CD14-positive monocyte (primary cell): ENCODE measurements around the gene NOP53. TPM values are rescaled to one million over a fixed set of nuclear protein-coding genes. Genes with fewer than 3 reads are reported as not detected.

Experiments
- DNase-seq, 3 donors: peaks; one replicate each; pipeline ENCODE4 v3.0.0-alpha.2; 2011 to 2022
- H2AFZ ChIP-seq: 2 replicates; pipeline ENCODE4 v1.6.0; 2012; ENCODE audit warnings: mild to moderate bottlenecking, low read depth, low read length, inconsistent platforms; ENCODE audit not compliant: insufficient read depth, poor library complexity, severe bottlenecking
- H3K27ac ChIP-seq, 2 donors: 1 replicate in 1 of 2; 2 replicates in 1 of 2; pipeline ENCODE4 v1.5.1; 2012 to 2013; ENCODE audit warnings: low read length in 2 of 2, control low read depth in 1 of 2, inconsistent platforms in 1 of 2, low read depth in 1 of 2, mild to moderate bottlenecking in 1 of 2
- H3K27me3 ChIP-seq, 2 donors: one replicate each; pipeline versions ENCODE4 v1.6.0 to v1.6.1; 2011 to 2013; ENCODE audit warnings: low read length in 2 of 2; ENCODE audit not compliant: control insufficient read depth in 2 of 2, insufficient read depth in 2 of 2
- H3K36me3 ChIP-seq, 2 donors: replicated peaks in 1 of 2; 1 replicate in 1 of 2; 2 replicates in 1 of 2; pipeline versions ENCODE4 v1.5.1 to v1.6.1; 2012 to 2013; ENCODE audit warnings: low read length in 2 of 2, control low read depth in 1 of 2, inconsistent platforms in 1 of 2, mild to moderate bottlenecking in 1 of 2; ENCODE audit not compliant: insufficient read depth in 2 of 2, control insufficient read depth in 1 of 2
- H3K4me1 ChIP-seq, 2 donors: 1 replicate in 1 of 2; 2 replicates in 1 of 2; pipeline versions ENCODE4 v1.5.1 to v1.6.1; 2012 to 2013; ENCODE audit warnings: low read length in 2 of 2, control low read depth in 1 of 2, inconsistent platforms in 1 of 2, mild to moderate bottlenecking in 1 of 2, moderate library complexity in 1 of 2; ENCODE audit not compliant: insufficient read depth in 2 of 2, control insufficient read depth in 1 of 2
- H3K4me2 ChIP-seq: replicated peaks from 2 replicates; pipeline ENCODE3; 2012; ENCODE audit warnings: low read length, moderate library complexity, mild to moderate bottlenecking; ENCODE audit not compliant: poor library complexity, severe bottlenecking; ENCODE audit errors: extremely low read depth
- H3K4me3 ChIP-seq, 3 experiments: fragments of 200-600 bp in 1 of 3; sonication (generic) in 1 of 3; replicated peaks in 1 of 3; 1 replicate in 2 of 3; 2 replicates in 1 of 3; pipeline ENCODE4 v1.5.1; 2011 to 2013; ENCODE audit warnings: low read length in 3 of 3, mild to moderate bottlenecking in 3 of 3, control low read depth in 2 of 3, low read depth in 2 of 3, inconsistent platforms in 1 of 3, moderate library complexity in 1 of 3
- H3K79me2 ChIP-seq: 2 replicates; pipeline ENCODE4 v1.6.0; 2012; ENCODE audit warnings: mild to moderate bottlenecking, control low read depth, inconsistent platforms, low read length, moderate library complexity; ENCODE audit not compliant: insufficient read depth
- H3K9ac ChIP-seq: 2 replicates; pipeline ENCODE4 v1.6.0; 2017; ENCODE audit warnings: low read length, mild to moderate bottlenecking; ENCODE audit not compliant: insufficient read depth, poor library complexity, severe bottlenecking
- H3K9me3 ChIP-seq, 2 donors: replicated peaks in 1 of 2; 1 replicate in 1 of 2; 2 replicates in 1 of 2; pipeline versions ENCODE4 v1.5.1 to v1.6.1; 2012 to 2013; ENCODE audit warnings: low read length in 2 of 2, control low read depth in 1 of 2; ENCODE audit not compliant: control insufficient read depth in 1 of 2, insufficient read depth in 1 of 2
- H4K20me1 ChIP-seq: 2 replicates; pipeline ENCODE4 v1.6.0; 2012; ENCODE audit warnings: mild to moderate bottlenecking, low read length, control low read depth, moderate library complexity; ENCODE audit not compliant: insufficient read depth
- H3K27ac Mint-ChIP-seq, 7 donors: one replicate each; pipeline ENCODE4 v1.8.0; 2020; ENCODE audit warnings: mild to moderate bottlenecking in 7 of 7, mixed read lengths in 7 of 7, moderate library complexity in 6 of 7, inconsistent platforms in 2 of 7
- H3K27me3 Mint-ChIP-seq, 3 donors: one replicate each; pipeline ENCODE4 v1.8.0; 2021 to 2022; ENCODE audit warnings: low read depth in 3 of 3, mild to moderate bottlenecking in 3 of 3, mixed read lengths in 3 of 3, moderate library complexity in 3 of 3, inconsistent platforms in 1 of 3
- H3K36me3 Mint-ChIP-seq, 2 donors: one replicate each; pipeline ENCODE4 v1.8.0; 2020; ENCODE audit warnings: mixed read lengths in 2 of 2, inconsistent platforms in 1 of 2, mild to moderate bottlenecking in 1 of 2
- H3K4me1 Mint-ChIP-seq: one replicate; pipeline ENCODE4 v1.8.0; 2020; ENCODE audit warnings: mild to moderate bottlenecking, mixed read lengths
- H3K4me3 Mint-ChIP-seq, 2 donors: one replicate each; pipeline ENCODE4 v1.8.0; 2020; ENCODE audit warnings: mild to moderate bottlenecking in 2 of 2, mixed read lengths in 2 of 2, moderate library complexity in 1 of 2
- H3K9me3 Mint-ChIP-seq, 7 donors: one replicate each; pipeline ENCODE4 v1.8.0; 2020 to 2022; ENCODE audit warnings: mixed read lengths in 7 of 7, mild to moderate bottlenecking in 6 of 7, moderate library complexity in 6 of 7, inconsistent platforms in 2 of 7
- CTCF ChIP-seq: fragments of 200-600 bp; IDR thresholded peaks from one replicate; pipeline ENCODE4 v1.8.0; 2022; ENCODE audit warnings: antibody characterized with exemption, mild to moderate bottlenecking
- WGBS: methylation state at CpG from one replicate; pipeline ENCODE4 v1.1.5; 2013; ENCODE audit warnings: missing lambda C conversion rate; ENCODE audit not compliant: insufficient coverage; 5-methylcytosine and 5-hydroxymethylcytosine counted together
- intact Hi-C, 2 donors: fragments of 100-400 bp; cut with micrococcal nuclease; formaldehyde crosslinking; loops; one replicate each; pipeline versions ENCODE4 v1.15.0 to v1.15.1; 2023
- polyA plus RNA-seq, 3 donors: library from polyadenylated mRNA; depleted of rRNA in 1 of 3; unstranded in 2 of 3; stranded (reverse) in 1 of 3; fragments of 300-500 nt in 2 of 3; fragments of >200 nt in 1 of 3; fragmentation: Illumina TruSeq in 2 of 3; gene quantifications; 1 replicate in 2 of 3; 2 replicates in 1 of 3; pipeline ENCODE4 v1.2.3, GENCODE V29; 2012 to 2021

NOP53 gene
- polyA plus RNA-seq, 3 donors = 47.5 to 193 (median 70.4) TPM

DNA sequence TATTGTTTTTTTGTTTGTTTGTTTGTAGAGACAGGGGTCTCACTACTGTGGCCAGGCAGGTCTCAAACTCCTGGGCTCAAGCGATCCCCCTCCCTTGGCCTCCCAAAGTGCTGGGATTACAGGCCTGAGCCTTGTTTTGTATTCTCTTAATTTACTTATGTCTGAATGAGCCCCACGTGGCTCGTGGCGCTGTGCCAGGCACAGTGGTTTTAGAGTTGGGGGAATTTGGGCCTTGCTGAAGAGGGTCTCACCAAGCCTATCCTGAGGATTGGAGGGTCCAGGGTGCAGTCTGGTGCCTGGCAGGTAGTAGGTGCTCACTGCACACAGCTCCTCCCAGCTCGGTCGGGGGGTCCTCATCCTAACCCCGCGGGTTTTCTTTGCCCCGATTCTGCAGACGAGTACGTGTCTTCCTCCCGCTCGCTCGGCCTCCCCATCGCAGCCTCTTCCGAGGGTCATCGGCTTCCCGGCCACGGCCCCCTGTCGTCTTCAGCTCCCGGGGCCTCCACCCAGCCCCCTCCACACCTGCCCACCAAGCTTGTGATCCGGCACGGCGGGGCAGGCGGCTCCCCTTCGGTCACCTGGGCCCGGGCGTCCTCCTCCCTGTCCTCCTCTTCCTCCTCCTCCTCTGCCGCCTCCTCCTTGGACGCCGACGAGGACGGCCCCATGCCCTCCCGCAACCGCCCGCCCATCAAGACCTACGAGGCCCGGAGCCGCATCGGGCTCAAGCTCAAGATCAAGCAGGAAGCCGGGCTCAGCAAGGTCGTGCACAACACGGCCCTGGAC is 44.2 kb upstream of the NOP53 start:
- Mint-ChIP-seq H3K36me3 (peaks cover 31 to 58% of the 10 kb centered on the region in 2 donors), H3K9me3 (peaks cover 0 to 1% (median 0%) of the 10 kb centered on the region in 7 donors), H3K4me3 (no peak overlapping the region), H3K27ac (no peak overlapping the region), H3K4me1 (peaks cover 5% of the 10 kb centered on the region), H3K27me3 (peaks cover under 1 to 2% (median 2%) of the 10 kb centered on the region in 3 donors)
- no peaks in the 10 kb centered on the region for H3K27me3 ChIP-seq
- DNase-seq = no peak
- TF ChIP-seq CTCF = no peak
- peaks cover 22% of the 10 kb centered on the region for H4K20me1 ChIP-seq
- H3K4me2 ChIP-seq = no peak overlapping the region
- no peak overlapping the region for H3K4me3 ChIP-seq
- H3K27ac ChIP-seq = no peak overlapping the region
- no peaks in the 10 kb centered on the region for H3K9me3 ChIP-seq
- no peaks in the 10 kb centered on the region for H3K79me2 ChIP-seq
- 96% methylated on average over 27 of the region's 43 CpGs for WGBS
- intact Hi-C loops = loop anchor here in 1 of 2 donors (10.0 kb wide), 1 partner anchor 426 kb away; the partner anchor contains the start of gene INAFM1
- peaks cover 36 to 60% of the 10 kb centered on the region in 2 donors for H3K36me3 ChIP-seq
- no peak overlapping the region for H3K9ac ChIP-seq
- peaks cover 0 to 3% of the 10 kb centered on the region in 2 donors for H3K4me1 ChIP-seq
- H2AFZ ChIP-seq = no peak overlapping the region

DNA sequence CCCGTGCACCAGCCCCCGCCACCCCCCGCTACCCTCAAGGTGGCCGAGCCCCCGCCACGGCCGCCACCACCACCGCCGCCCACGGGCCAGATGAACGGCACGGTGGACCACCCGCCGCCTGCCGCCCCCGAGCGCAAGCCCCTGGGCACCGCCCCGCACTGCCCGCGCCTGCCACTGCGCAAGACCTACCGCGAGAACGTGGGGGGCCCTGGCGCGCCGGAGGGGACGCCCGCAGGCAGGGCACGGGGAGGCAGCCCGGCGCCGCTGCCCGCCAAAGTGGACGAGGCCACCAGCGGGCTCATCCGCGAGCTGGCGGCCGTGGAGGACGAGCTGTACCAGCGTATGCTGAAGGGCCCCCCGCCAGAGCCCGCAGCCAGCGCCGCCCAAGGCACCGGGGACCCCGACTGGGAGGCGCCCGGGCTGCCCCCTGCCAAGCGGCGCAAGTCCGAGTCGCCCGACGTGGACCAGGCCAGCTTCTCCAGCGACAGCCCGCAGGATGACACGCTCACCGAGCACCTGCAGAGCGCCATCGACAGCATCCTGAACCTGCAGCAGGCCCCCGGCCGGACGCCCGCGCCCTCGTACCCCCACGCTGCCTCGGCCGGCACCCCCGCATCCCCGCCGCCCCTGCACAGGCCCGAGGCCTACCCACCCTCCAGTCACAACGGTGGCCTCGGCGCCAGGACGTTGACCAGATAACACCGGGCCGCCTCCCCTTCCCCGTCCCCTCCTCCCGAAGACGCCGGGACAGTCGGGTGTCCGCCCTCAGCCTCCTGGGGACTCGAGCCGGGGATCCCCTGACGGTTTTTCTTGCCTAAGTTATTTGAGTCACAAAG is 43.4 kb upstream of the NOP53 start:
- Mint-ChIP-seq H3K27ac (no peak overlapping the region), H3K27me3 (peaks cover 2 to 4% (median 2%) of the 10 kb centered on the region in 3 donors), H3K4me1 (peaks cover 6% of the 10 kb centered on the region), H3K36me3 (peaks cover 31 to 52% of the 10 kb centered on the region in 2 donors), H3K9me3 (peaks cover 0 to 3% (median 0%) of the 10 kb centered on the region in 7 donors), H3K4me3 (no peak overlapping the region)
- Histone ChIP-seq H3K9ac (no peak overlapping the region), H4K20me1 (peaks cover 22% of the 10 kb centered on the region), H3K36me3 (peaks cover 30 to 55% of the 10 kb centered on the region in 2 donors), H3K79me2 (no peaks in the 10 kb centered on the region), H3K4me2 (no peak overlapping the region), H3K4me1 (peaks cover 0 to 3% of the 10 kb centered on the region in 2 donors), H3K27me3 (peaks cover 0 to under 1% of the 10 kb centered on the region in 2 donors), H3K9me3 (no peaks in the 10 kb centered on the region), H2AFZ (no peak overlapping the region), H3K4me3 (no peak overlapping the region), H3K27ac (no peak overlapping the region)
- no peak for DNase-seq
- TF ChIP-seq CTCF = no peak
- 94% methylated on average over 79 of the region's 91 CpGs for WGBS
- intact Hi-C loops = loop anchor here in 1 of 2 donors (10.0 kb wide), 1 partner anchor 427 kb away; the partner anchor contains the start of gene INAFM1
